Ammon's horn (tissue), 1 donor: ENCODE data around the gene DHX35.

ENCODE experiments used
- DNase-seq: peaks from one replicate; pipeline ENCODE4 v3.0.0-alpha.2; 2016; ENCODE audit warnings: low spot score

The DHX35 gene

GRCh38 chr20:39066471-39067242 is 104.5 kb downstream of the DHX35 start:
- no peak for DNase-seq

GRCh38 chr20:39067526-39068216 is 105.5 kb downstream of the DHX35 start:
- no peak for DNase-seq

GRCh38 chr20:39069976-39070375 is 107.8 kb downstream of the DHX35 start:
- DNase-seq = no peak

GRCh38 chr20:39070484-39071231 is 108.5 kb downstream of the DHX35 start:
- no peak for DNase-seq

- DNase-seq = no peak
These were observed 110.0 kb downstream of the DHX35 start for GRCh38 chr20:39072132-39072531.

- DNase-seq = no peak
These were observed 110.5 kb downstream of the DHX35 start for GRCh38 chr20:39072653-39073052.

- DNase-seq = no peak
These were observed 113.6 kb downstream of the DHX35 start for GRCh38 chr20:39075731-39076130.

DNA sequence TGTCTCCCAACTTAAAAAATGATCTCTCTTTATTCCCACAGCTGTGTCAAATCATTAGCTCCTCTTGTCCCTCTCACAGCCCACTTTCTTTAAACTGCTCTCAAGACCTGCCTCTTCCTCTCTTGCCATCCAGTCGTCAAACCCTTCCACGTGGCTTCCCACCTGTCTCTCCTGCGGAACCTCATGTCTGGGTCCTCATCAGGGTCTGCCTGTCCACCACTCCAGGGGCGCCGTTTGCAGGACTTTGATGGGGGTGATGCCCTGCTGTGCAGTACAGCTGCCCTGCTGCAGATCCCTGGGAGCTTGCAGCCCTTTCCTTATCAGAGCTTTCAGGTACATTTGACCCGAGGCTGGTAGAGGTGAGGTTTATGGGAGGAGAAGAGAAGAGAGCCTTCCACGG is 114.8 kb downstream of the DHX35 start:
- DNase-seq = no peak

GRCh38 chr20:39080326-39080725 is 118.2 kb downstream of the DHX35 start:
- DNase-seq = no peak

GRCh38 chr20:39081255-39081654 is 119.1 kb downstream of the DHX35 start:
- DNase-seq = peak; percentile 86

DNA sequence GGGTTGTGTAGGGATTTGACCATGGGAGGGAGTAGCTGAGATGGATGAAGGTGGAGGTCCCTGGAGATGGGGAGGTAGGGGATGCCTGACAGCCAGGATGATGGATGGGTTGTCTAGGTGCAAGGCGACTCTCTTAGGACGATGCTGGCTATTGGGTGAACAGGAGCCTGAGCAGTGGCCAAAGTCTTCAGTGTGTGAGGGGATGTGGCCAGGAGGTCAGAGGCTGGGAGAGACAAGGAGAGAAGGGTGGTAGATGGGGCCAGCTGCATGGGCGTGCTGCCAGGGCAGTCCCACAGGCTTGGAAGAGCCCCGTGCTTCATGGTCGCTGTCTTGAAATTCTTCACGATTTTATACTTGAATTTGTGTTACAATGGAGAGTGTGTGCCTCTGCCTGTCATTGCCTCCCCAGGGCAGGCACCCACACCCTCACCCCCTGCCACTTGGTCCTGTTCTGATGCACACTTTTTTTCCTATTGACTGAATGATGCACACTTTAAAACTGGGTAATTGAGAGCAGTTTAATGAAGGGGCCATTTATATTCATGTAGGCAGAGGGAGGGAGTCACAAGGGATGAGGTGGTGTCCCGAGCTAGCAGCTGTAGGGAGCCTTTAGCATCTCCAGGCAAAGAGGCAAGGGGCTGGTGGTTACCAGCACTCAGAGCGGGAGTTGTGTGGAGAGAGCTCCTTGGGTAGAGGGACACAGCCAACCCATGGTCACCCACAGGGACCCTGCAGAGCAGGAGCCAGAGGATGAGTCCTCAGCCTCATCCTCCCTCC is 120.7 kb downstream of the DHX35 start:
- no peak for DNase-seq

DNA sequence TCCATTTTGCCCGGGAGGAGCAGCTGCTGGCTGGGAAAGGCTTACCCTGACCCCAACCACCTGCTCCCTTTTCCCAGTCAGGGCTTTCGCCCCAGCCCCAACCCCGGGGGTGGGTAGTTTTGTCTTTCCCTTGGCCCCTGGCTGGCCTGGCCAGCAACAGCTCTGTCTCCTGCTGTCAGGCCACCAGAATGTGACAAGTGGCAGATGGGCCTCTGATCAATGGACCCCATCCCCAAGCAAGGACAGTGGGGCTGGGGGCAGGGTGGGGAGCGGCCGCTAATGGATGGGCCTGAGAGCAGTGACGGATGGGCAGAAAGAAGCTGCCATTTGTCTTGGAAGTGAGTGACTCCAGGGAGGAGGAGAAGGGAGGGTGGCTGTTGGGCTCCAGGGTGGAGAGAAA is 121.6 kb downstream of the DHX35 start:
- DNase-seq = no peak

DNA sequence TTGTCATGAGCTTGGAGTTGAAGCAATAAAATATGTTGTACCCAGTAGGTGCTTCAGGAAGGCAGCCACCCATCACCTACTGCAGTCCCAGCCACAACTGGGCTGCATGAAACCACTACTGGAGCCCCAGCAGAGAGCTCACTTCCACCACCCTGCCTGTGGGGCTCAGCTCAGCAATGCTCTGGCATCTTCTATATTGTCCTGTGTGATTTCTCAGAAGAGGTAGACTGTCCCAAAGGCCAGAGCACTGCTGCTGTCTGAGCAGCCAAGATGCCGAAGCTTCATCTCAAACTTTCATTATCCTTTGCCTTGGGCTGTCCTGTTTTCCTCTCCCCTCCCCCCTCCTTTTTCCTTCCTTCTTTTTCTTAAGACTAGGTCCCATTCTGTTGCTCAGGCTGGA is 126.9 kb downstream of the DHX35 start:
- DNase-seq = no peak
